ENCODE measurements around the gene MVB12B.

GRCh38 chr9:126521089-126521488, 194.5 kb downstream of the MVB12B start:
- TF ChIP-seq GATA2 (IDR thresholded peaks at IDR 0.05; ENCODE audit: low read depth, low read length) (no peak), GATA3 (IDR thresholded peaks at IDR 0.05; ENCODE audit: low read depth, low read length) (no peak)
